Endothelial cell of umbilical vein (primary cell): ENCODE data around the gene ARHGEF11. TPM values are rescaled to one million over a fixed set of nuclear protein-coding genes. Genes with fewer than 3 reads are reported as not detected.

Experiments
- BruUV-seq: library from RNA; stranded (reverse); fragments of 400-500 nt; replicated peaks from 2 replicates; lab custom pipeline; 2021; lab: Mats Ljungman, UMichigan
- CTCF ChIA-PET: fragments of 300-600, 350-600 bp; sonication (Branson Sonifier 250); formaldehyde crosslinking; loops from one replicate; lab custom pipeline; 2021; ENCODE audit warnings: antibody characterized with exemption, inconsistent platforms; lab: Charles Lee
- POLR2A ChIA-PET: fragments of 300-600, 350-600 bp; sonication (Branson Sonifier 250); formaldehyde crosslinking; loops from one replicate; lab custom pipeline; 2021; ENCODE audit warnings: antibody characterized with exemption, inconsistent platforms; lab: Charles Lee
- DNase-seq: peaks from one replicate; pipeline ENCODE4 v3.0.0-alpha.2; 2011; ENCODE audit warnings: low read depth, low spot score
- FAIRE-seq: peaks from 2 replicates; lab custom pipeline; 2011; peaks lifted over from hg19 to GRCh38; lab: Jason Lieb, UNC
- H2AFZ ChIP-seq: 2 replicates; pipeline ENCODE4 v1.6.0; 2012; ENCODE audit warnings: low read depth, low read length, control low read depth, inconsistent platforms
- H3K27ac ChIP-seq: 2 replicates; pipeline ENCODE4 v1.5.1; 2011; ENCODE audit warnings: low read depth, mild to moderate bottlenecking, control low read depth, low read length, moderate library complexity; ENCODE audit not compliant: insufficient read depth
- H3K27me3 ChIP-seq, 2 experiments: 2 replicates each; pipeline versions ENCODE4 v1.6.0 to v1.6.1; 2011; ENCODE audit warnings: low read length in 2 of 2, mixed read lengths in 1 of 2; ENCODE audit not compliant: control insufficient read depth in 2 of 2, insufficient read depth in 2 of 2
- H3K36me3 ChIP-seq, 2 experiments: 2 replicates in 1 of 2; 3 replicates in 1 of 2; pipeline ENCODE4 v1.5.1; 2011; ENCODE audit warnings: low read length in 2 of 2, mild to moderate bottlenecking in 1 of 2, moderate library complexity in 1 of 2; ENCODE audit not compliant: control insufficient read depth in 2 of 2, insufficient read depth in 2 of 2; ENCODE audit errors: extremely low read depth in 1 of 2
- H3K4me1 ChIP-seq: 3 replicates; pipeline ENCODE4 v1.5.1; 2011; ENCODE audit warnings: mild to moderate bottlenecking, low read length; ENCODE audit not compliant: control insufficient read depth, insufficient read depth; ENCODE audit errors: extremely low read depth
- H3K4me2 ChIP-seq: 2 replicates; pipeline ENCODE4 v1.6.1; 2011; ENCODE audit warnings: low read length, control low read depth, mixed read lengths; ENCODE audit not compliant: insufficient read depth
- H3K4me3 ChIP-seq, 3 experiments: fragments of 200-600 bp in 1 of 3; sonication (generic), shearing (Covaris generic) in 1 of 3; replicated peaks in 1 of 3; 2 replicates each; pipeline ENCODE4 v1.5.1; 2011 to 2016; ENCODE audit warnings: control low read depth in 3 of 3, low read length in 3 of 3, mild to moderate bottlenecking in 2 of 3, inconsistent platforms in 1 of 3, low read depth in 1 of 3, moderate library complexity in 1 of 3; ENCODE audit not compliant: insufficient read depth in 1 of 3
- H3K79me2 ChIP-seq: 2 replicates; pipeline ENCODE4 v1.6.0; 2012; ENCODE audit warnings: low read length, inconsistent platforms; ENCODE audit not compliant: control insufficient read depth, insufficient read depth
- H3K9ac ChIP-seq: replicated peaks from 2 replicates; pipeline ENCODE3; 2011; ENCODE audit warnings: low read length, control low read depth; ENCODE audit not compliant: insufficient read depth; ENCODE audit errors: extremely low read depth
- H3K9me1 ChIP-seq: replicated peaks from 3 replicates; pipeline ENCODE4 v1.6.0; 2011; ENCODE audit warnings: mild to moderate bottlenecking, low read length; ENCODE audit not compliant: control insufficient read depth, insufficient read depth; ENCODE audit errors: extremely low read depth
- H3K9me3 ChIP-seq: replicated peaks from 2 replicates; pipeline ENCODE4 v1.5.1; 2012; ENCODE audit warnings: low read length, inconsistent platforms; ENCODE audit not compliant: control insufficient read depth, insufficient read depth
- H4K20me1 ChIP-seq: replicated peaks from 2 replicates; pipeline ENCODE3; 2011; ENCODE audit warnings: mild to moderate bottlenecking, low read length; ENCODE audit not compliant: control insufficient read depth, insufficient read depth; ENCODE audit errors: extremely low read depth
- EZH2 ChIP-seq: IDR thresholded peaks from 2 replicates; pipeline ENCODE4 v1.6.1; 2012; ENCODE audit warnings: borderline replicate concordance, low read depth, mild to moderate bottlenecking, moderate library complexity, low read length, inconsistent platforms; ENCODE audit not compliant: severe bottlenecking
- FOS ChIP-seq: IDR thresholded peaks from 2 replicates; pipeline ENCODE4 v1.6.1; 2011; ENCODE audit warnings: mild to moderate bottlenecking, low read length, moderate library complexity, borderline replicate concordance; ENCODE audit not compliant: insufficient read depth
- GATA2 ChIP-seq: IDR thresholded peaks from 2 replicates; pipeline ENCODE4 v1.7.0; 2011; ENCODE audit warnings: low read depth, mild to moderate bottlenecking, moderate library complexity, mixed read lengths, low read length; ENCODE audit not compliant: insufficient read length, insufficient read depth
- JUN ChIP-seq: IDR thresholded peaks from 2 replicates; pipeline ENCODE4 v1.6.1; 2011; ENCODE audit warnings: borderline replicate concordance, low read depth; ENCODE audit not compliant: insufficient read length, insufficient read depth
- MYC ChIP-seq: IDR thresholded peaks from one replicate; pipeline ENCODE4 v1.6.1; 2011; ENCODE audit warnings: mild to moderate bottlenecking, low read depth, low read length
- POLR2A ChIP-seq: IDR thresholded peaks from 2 replicates; pipeline ENCODE4 v1.6.1; 2012; ENCODE audit warnings: low read depth, mild to moderate bottlenecking, control low read depth, low read length
- POLR2AphosphoS5 ChIP-seq: IDR thresholded peaks from 2 replicates; pipeline ENCODE4 v1.6.1; 2012; ENCODE audit warnings: low read depth, mild to moderate bottlenecking, control low read depth, low read length, moderate library complexity; ENCODE audit not compliant: insufficient read depth
- dilution Hi-C: fragments of 300-500 bp; cut with MboI; formaldehyde crosslinking; loops from one replicate; pipeline ENCODE4 v1.15.0; 2019; ENCODE audit warnings: low sequenced_read_pairs; ENCODE audit not compliant: extremely low pct_ligation_motif_present
- intact Hi-C: fragments of 100-400 bp; cut with micrococcal nuclease; formaldehyde crosslinking; loops from one replicate; pipeline ENCODE4 v1.10.0; 2022
- polyA plus RNA-seq, 4 experiments: library from polyadenylated mRNA; depleted of rRNA in 3 of 4; stranded (reverse) in 3 of 4; unstranded in 1 of 4; fragments of >200 nt; gene quantifications; 2 replicates each; pipeline versions ENCODE4 v1.2.1 to v1.2.3, GENCODE V29; 2011 to 2012; ENCODE audit warnings: missing spikeins in 1 of 4
- total RNA-seq: library from RNA; stranded (reverse); gene quantifications from 2 replicates; pipeline ENCODE4 v1.2.3, GENCODE V29; 2021
- TF ChIP-seq, protein P1 (sequence below): IDR thresholded peaks from 2 replicates; pipeline ENCODE4 v1.6.1; 2011; ENCODE audit not compliant: insufficient read depth, insufficient read length
- TF ChIP-seq, protein P2 (sequence below), 2 donors: IDR thresholded peaks; 1 replicate in 1 of 2; 2 replicates in 1 of 2; pipeline ENCODE4 v1.5.1; 2011; ENCODE audit warnings: low read length in 2 of 2, mild to moderate bottlenecking in 2 of 2, moderate library complexity in 2 of 2, control low read depth in 1 of 2, inconsistent platforms in 1 of 2, low read depth in 1 of 2; ENCODE audit not compliant: insufficient read depth in 1 of 2; ENCODE audit errors: extremely low read depth in 1 of 2

ARHGEF11 gene
- total and polyA plus RNA-seq, 2 donors (not counting 3 experiments of a cell fraction or from before 2014, with no cell fraction given): 18.2 to 28.0 TPM

DNA sequence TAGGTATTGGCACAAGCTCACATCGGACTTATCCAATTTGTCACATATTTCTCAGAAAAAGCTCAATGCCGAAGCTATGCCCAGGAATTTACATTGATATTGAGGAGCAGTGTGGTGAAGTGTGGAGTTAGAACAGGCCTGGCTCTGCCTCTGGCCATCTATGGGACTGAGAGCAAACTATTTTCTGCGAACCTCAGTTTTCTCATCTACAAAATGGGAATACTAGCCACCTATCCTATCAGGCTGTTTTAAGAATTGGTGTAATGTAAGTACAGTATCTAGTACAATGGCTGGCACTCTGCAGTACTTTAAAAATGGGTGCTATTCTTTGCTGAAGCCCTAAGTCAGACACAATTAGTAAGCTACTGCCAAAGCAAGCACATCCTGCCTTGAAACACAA, 47.2 kb downstream of the ARHGEF11 start:
- Histone ChIP-seq H3K9ac (no peak overlapping the region), H3K36me3 (no peaks in the 10 kb centered on the region), H2AFZ (no peak overlapping the region), H3K9me3 (no peaks in the 10 kb centered on the region), H3K79me2 (peaks cover under 1% of the 10 kb centered on the region), H3K9me1 (no peaks in the 10 kb centered on the region), H4K20me1 (no peaks in the 10 kb centered on the region), H3K27me3 (no peaks in the 10 kb centered on the region), H3K27ac (no peak overlapping the region), H3K4me2 (no peak overlapping the region), H3K4me3 (no peak overlapping the region), H3K4me1 (peaks cover 9% of the 10 kb centered on the region)
- FAIRE-seq: no peak
- BruUV-seq: no TSS peak
- POLR2A ChIA-PET: no interaction called here
- CTCF ChIA-PET: interaction anchor here (1.4 kb wide), 1 partner anchor 76 kb away, joined by 3 read pairs; no protein-coding TSS in a partner anchor
- TF ChIP-seq, protein P1, sequence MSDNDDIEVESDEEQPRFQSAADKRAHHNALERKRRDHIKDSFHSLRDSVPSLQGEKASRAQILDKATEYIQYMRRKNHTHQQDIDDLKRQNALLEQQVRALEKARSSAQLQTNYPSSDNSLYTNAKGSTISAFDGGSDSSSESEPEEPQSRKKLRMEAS: no peak
- TF ChIP-seq POLR2AphosphoS5 (no peak), MYC (no peak), EZH2 (no peak), GATA2 (no peak), JUN (no peak), FOS (no peak), POLR2A (no peak)
- TF ChIP-seq, protein P2, sequence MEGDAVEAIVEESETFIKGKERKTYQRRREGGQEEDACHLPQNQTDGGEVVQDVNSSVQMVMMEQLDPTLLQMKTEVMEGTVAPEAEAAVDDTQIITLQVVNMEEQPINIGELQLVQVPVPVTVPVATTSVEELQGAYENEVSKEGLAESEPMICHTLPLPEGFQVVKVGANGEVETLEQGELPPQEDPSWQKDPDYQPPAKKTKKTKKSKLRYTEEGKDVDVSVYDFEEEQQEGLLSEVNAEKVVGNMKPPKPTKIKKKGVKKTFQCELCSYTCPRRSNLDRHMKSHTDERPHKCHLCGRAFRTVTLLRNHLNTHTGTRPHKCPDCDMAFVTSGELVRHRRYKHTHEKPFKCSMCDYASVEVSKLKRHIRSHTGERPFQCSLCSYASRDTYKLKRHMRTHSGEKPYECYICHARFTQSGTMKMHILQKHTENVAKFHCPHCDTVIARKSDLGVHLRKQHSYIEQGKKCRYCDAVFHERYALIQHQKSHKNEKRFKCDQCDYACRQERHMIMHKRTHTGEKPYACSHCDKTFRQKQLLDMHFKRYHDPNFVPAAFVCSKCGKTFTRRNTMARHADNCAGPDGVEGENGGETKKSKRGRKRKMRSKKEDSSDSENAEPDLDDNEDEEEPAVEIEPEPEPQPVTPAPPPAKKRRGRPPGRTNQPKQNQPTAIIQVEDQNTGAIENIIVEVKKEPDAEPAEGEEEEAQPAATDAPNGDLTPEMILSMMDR (IDR thresholded peaks at IDR 0.05; ENCODE audit: extremely low read depth in 1 of 2, insufficient read depth in 1 of 2, low read depth in 1 of 2, low read length in 2 of 2): no peak
- dilution Hi-C loops: no loop called here
- DNase-seq: no peak
- intact Hi-C loops: no loop called here
